Measurements from ENCODE around the gene RSPO3.

- TF ChIP-seq GATA2 (IDR thresholded peaks at IDR 0.05; ENCODE audit: low read depth, low read length) (no peak), GATA3 (IDR thresholded peaks at IDR 0.05; ENCODE audit: low read depth, low read length) (no peak)
Observed at GRCh38 chr6:127188744-127189143, 70.3 kb downstream of the RSPO3 start.

Measured in SH-SY5Y (cell line).